HCT116 (cell line): ENCODE measurements around the gene HIPK2.

Source experiments
- REST ChIP-seq: IDR thresholded peaks from 2 replicates; pipeline ENCODE4 v1.6.1; 2012; ENCODE audit warnings: low read depth
- TF ChIP-seq, protein P1 (sequence below), 3 experiments: fragments of 200-600 bp in 1 of 3; sonication (generic) in 1 of 3; IDR thresholded peaks in 2 of 3; conservative IDR thresholded peaks in 1 of 3; 2 replicates each; pipeline ENCODE4 v1.5.1; 2012 to 2017; ENCODE audit warnings: low read depth in 2 of 3, low read length in 2 of 3, antibody characterized with exemption in 1 of 3, borderline replicate concordance in 1 of 3, control low read depth in 1 of 3, mild to moderate bottlenecking in 1 of 3, mixed read lengths in 1 of 3, mixed run types in 1 of 3, moderate library complexity in 1 of 3; ENCODE audit not compliant: insufficient read depth in 1 of 3

- TF ChIP-seq, protein P1, sequence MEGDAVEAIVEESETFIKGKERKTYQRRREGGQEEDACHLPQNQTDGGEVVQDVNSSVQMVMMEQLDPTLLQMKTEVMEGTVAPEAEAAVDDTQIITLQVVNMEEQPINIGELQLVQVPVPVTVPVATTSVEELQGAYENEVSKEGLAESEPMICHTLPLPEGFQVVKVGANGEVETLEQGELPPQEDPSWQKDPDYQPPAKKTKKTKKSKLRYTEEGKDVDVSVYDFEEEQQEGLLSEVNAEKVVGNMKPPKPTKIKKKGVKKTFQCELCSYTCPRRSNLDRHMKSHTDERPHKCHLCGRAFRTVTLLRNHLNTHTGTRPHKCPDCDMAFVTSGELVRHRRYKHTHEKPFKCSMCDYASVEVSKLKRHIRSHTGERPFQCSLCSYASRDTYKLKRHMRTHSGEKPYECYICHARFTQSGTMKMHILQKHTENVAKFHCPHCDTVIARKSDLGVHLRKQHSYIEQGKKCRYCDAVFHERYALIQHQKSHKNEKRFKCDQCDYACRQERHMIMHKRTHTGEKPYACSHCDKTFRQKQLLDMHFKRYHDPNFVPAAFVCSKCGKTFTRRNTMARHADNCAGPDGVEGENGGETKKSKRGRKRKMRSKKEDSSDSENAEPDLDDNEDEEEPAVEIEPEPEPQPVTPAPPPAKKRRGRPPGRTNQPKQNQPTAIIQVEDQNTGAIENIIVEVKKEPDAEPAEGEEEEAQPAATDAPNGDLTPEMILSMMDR (IDR thresholded peaks at IDR 0.05 in 2 of 3, conservative IDR thresholded peaks at IDR 0.05 in 1 of 3; ENCODE audit: borderline replicate concordance in 1 of 3, insufficient read depth in 1 of 3, low read depth in 2 of 3, low read length in 2 of 3), result no peak
- TF ChIP-seq REST, result no peak
Measured at GRCh38 chr7:139572704-139573385, 205.0 kb downstream of the HIPK2 start.
